GM08714 (cell line): ENCODE results near the gene IL17RA.
"Not testable (repeated sequence)": the region's sequence is repeated elsewhere in the genome, so short reads cannot be mapped to it uniquely, and the experiment has no call there.

ENCODE experiments used
- H3K4me3 ChIP-seq: fragments of 200-500 bp; sonication (Bioruptor generic); 2 replicates; pipeline ENCODE4 v1.5.1; 2014; ENCODE audit warnings: mild to moderate bottlenecking, low read length, inconsistent platforms
- ZNF274 ChIP-seq: IDR thresholded peaks from 2 replicates; pipeline ENCODE4 v1.6.1; 2012; ENCODE audit warnings: mild to moderate bottlenecking, low read depth, low read length

The IL17RA gene

GRCh38 chr22:17084554-17085276 is at the start of gene IL17RA:
Gene IL17RA, plus strand, starts transcription at chr22:17085000. Its CDS starts 92 bp downstream, at chr22:17085092.
- TF ChIP-seq ZNF274, result no peak
- H3K4me3 ChIP-seq, result peak within 1 kb of the TSS; percentile 84

- no peak overlapping the region for H3K4me3 ChIP-seq
- no peak for TF ChIP-seq ZNF274
Measured at GRCh38 chr22:17035246-17035645, 49.6 kb upstream of the IL17RA start.

GRCh38 chr22:17035976-17036841 is 48.6 kb upstream of the IL17RA start:
- H3K4me3 ChIP-seq, result not testable (repeated sequence)

- peak overlapping the region; percentile 24; the same call in 1 of the 2 replicates for H3K4me3 ChIP-seq
Measured at GRCh38 chr22:17036842-17037711, 47.7 kb upstream of the IL17RA start.

- no peak overlapping the region for H3K4me3 ChIP-seq
- no peak for TF ChIP-seq ZNF274
Measured at GRCh38 chr22:17043521-17043920, 41.3 kb upstream of the IL17RA start.

- TF ChIP-seq ZNF274, result no peak
- H3K4me3 ChIP-seq, result no peak overlapping the region
Measured at GRCh38 chr22:17046566-17047348, 38.0 kb upstream of the IL17RA start.

GRCh38 chr22:17047656-17048055 is 37.1 kb upstream of the IL17RA start:
- no peak for TF ChIP-seq ZNF274

GRCh38 chr22:17056058-17056457 is 28.7 kb upstream of the IL17RA start:
- no peak overlapping the region for H3K4me3 ChIP-seq
- TF ChIP-seq ZNF274, result no peak

More at GRCh38 chr22:17047656-17048055, 37.1 kb upstream of the IL17RA start:
- no peak overlapping the region for H3K4me3 ChIP-seq

- H3K4me3 ChIP-seq, result no peak overlapping the region
- no peak for TF ChIP-seq ZNF274
Measured at GRCh38 chr22:17056807-17057206, 28.0 kb upstream of the IL17RA start.

- no peak overlapping the region for H3K4me3 ChIP-seq
- no peak for TF ChIP-seq ZNF274
Measured at GRCh38 chr22:17057959-17058814, 26.6 kb upstream of the IL17RA start.

- H3K4me3 ChIP-seq, result no peak overlapping the region
- no peak for TF ChIP-seq ZNF274
Measured at GRCh38 chr22:17060126-17060525, 24.7 kb upstream of the IL17RA start.

- no peak for TF ChIP-seq ZNF274
Measured at GRCh38 chr22:17063411-17064106, 21.2 kb upstream of the IL17RA start.

More at GRCh38 chr22:17063411-17064106, 21.2 kb upstream of the IL17RA start:
- H3K4me3 ChIP-seq, result no peak overlapping the region
